GM19438 (cell line): ENCODE data around the gene CCN5.

Experiments
- ATAC-seq: cut with Tn5 transposase; IDR thresholded peaks from one replicate; pipeline ENCODE4 v1.9.1; 2021; ENCODE audit warnings: low read depth; ENCODE audit not compliant: unreplicated experiment

Gene CCN5

DNA sequence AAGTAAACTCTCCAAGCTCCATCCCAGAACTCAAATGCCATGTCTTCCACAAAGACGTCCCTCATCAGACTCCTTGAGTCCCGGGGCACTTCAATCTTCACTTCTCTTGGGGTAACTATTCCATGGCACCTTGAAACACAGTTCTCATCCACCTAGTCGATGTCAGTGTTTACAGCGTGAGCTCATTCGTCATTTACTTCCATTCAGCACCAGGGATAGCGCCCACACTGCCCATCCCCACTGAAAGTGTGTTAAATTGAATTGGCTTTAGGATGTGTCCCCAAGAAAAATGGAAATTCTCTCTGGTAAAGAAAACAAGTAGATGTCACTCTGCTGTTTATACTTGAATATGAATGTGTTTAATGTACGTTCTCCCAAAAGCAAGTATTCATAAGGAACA, 61.8 kb downstream of the CCN5 start:
- ATAC-seq: no peak
